Activated CD4-positive, alpha-beta T cell treated with anti-CD3 and anti-CD28 coated beads, Interleukin-2, Interleukin-4, amounts not matched to agents 100 ng/mL and 50 ng/mL, durations not matched to agents 16 hours and 8 hours (primary cell): ENCODE data around the gene CSAG1.
"Not testable (repeated sequence)": the region's sequence is repeated elsewhere in the genome, so short reads cannot be mapped to it uniquely, and the experiment has no call there.

ENCODE experiments used
- DNase-seq: peaks from one replicate; pipeline ENCODE4 v3.0.0-alpha.2; 2020; ENCODE audit warnings: low spot score

The CSAG1 gene

GRCh38 chrX:152733261-152733975 is at the start of gene CSAG1, which contains the start of gene MAGEA12:
Gene CSAG1, minus strand, starts transcription at chrX:152733721. Its CDS starts 1,261 bp downstream, at chrX:152732460.
Gene MAGEA12, plus strand, starts transcription at chrX:152733757. Its CDS starts 2,405 bp downstream, at chrX:152736162.
- DNase-seq, result no peak

GRCh38 chrX:152769549-152770289 is 36.2 kb upstream of the CSAG1 start, which contains the start of gene MAGEA6:
Gene MAGEA6, minus strand, starts transcription at chrX:152769689. Its CDS starts 2,039 bp downstream, at chrX:152767650.
- DNase-seq, result not testable (repeated sequence)

- not testable (repeated sequence) for DNase-seq
These were observed 33.0 kb upstream of the CSAG1 start for GRCh38 chrX:152766562-152766961.

- not testable (repeated sequence) for DNase-seq
These were observed 28.1 kb upstream of the CSAG1 start for GRCh38 chrX:152761582-152761981.

GRCh38 chrX:152759544-152759943 is 26.0 kb upstream of the CSAG1 start:
- not testable (repeated sequence) for DNase-seq

GRCh38 chrX:152758918-152759317 is 25.4 kb upstream of the CSAG1 start, which contains the start of gene CSAG3:
Gene CSAG3, plus strand, starts transcription at chrX:152759218.
- DNase-seq, result not testable (repeated sequence)

GRCh38 chrX:152754871-152755270 is 21.4 kb upstream of the CSAG1 start:
- not testable (repeated sequence) for DNase-seq

- not testable (repeated sequence) for DNase-seq
These were observed 20.4 kb upstream of the CSAG1 start, which contains the start of gene MAGEA2 for GRCh38 chrX:152753686-152754650. Gene MAGEA2, minus strand, starts transcription at chrX:152753842. Its CDS starts 2,479 bp downstream, at chrX:152751363.

GRCh38 chrX:152738560-152738959 is 5.0 kb upstream of the CSAG1 start:
- no peak for DNase-seq

GRCh38 chrX:152736528-152736927 is 3.0 kb upstream of the CSAG1 start:
- not testable (repeated sequence) for DNase-seq

- no peak for DNase-seq
These were observed 2.5 kb upstream of the CSAG1 start for GRCh38 chrX:152735860-152736511.

GRCh38 chrX:152735101-152735500 is 1.6 kb upstream of the CSAG1 start:
- DNase-seq, result no peak

GRCh38 chrX:152734143-152734858 is 780 bp upstream of the CSAG1 start:
- DNase-seq, result not testable (repeated sequence)

GRCh38 chrX:152725409-152725808 is 8.1 kb downstream of the CSAG1 start:
- DNase-seq, result no peak

GRCh38 chrX:152713815-152714787 is 19.4 kb downstream of the CSAG1 start, which contains the start of gene MAGEA2B:
Gene MAGEA2B, plus strand, starts transcription at chrX:152714628. Its CDS starts 2,479 bp downstream, at chrX:152717107.
- not testable (repeated sequence) for DNase-seq

- not testable (repeated sequence) for DNase-seq
These were observed 20.3 kb downstream of the CSAG1 start for GRCh38 chrX:152713195-152713594.

GRCh38 chrX:152709173-152709572 is 24.3 kb downstream of the CSAG1 start, which contains the start of gene CSAG2:
Gene CSAG2, minus strand, starts transcription at chrX:152709273. Its CDS starts 161 bp downstream, at chrX:152709112.
- not testable (repeated sequence) for DNase-seq

GRCh38 chrX:152706500-152706899 is 27.0 kb downstream of the CSAG1 start:
- DNase-seq, result not testable (repeated sequence)

- not testable (repeated sequence) for DNase-seq
These were observed 33.1 kb downstream of the CSAG1 start for GRCh38 chrX:152700390-152700789.
